Right ventricle myocardium inferior (tissue), 1 donor: Measurements from ENCODE around the gene PRR19. TPM values are rescaled to one million over a fixed set of nuclear protein-coding genes. Genes with fewer than 3 reads are reported as not detected.
"Not testable (repeated sequence)": the region's sequence is repeated elsewhere in the genome, so short reads cannot be mapped to it uniquely, and the experiment has no call there.

Source experiments
- ATAC-seq: fragments of 200-7000 bp; cut with Tn5 transposase; one replicate; pipeline ENCODE4 v1.9.1; 2020; ENCODE audit warnings: mild to moderate bottlenecking, moderate library complexity
- DNase-seq: peaks from one replicate; pipeline ENCODE4 v3.0.0; 2021; ENCODE audit errors: missing footprints
- intact Hi-C: fragments of 100-400 bp; cut with DNase I; formaldehyde crosslinking; loops from one replicate; pipeline ENCODE4 v1.11.0; 2022
- total RNA-seq: library from RNA; stranded (reverse); fragmentation: NEBNext Ultra II Directional; extraction: Animal tissue kit (Norgen Biotek cat#: 25700); gene quantifications from one replicate; pipeline ENCODE4 v1.2.1, GENCODE V29; 2021
- donor health status: DM: no; HTN: yes; CAD: no; lungs with severe emphysema.

The PRR19 gene
- total RNA-seq, 1 donor from 2014 or later = 0.51 TPM

DNA sequence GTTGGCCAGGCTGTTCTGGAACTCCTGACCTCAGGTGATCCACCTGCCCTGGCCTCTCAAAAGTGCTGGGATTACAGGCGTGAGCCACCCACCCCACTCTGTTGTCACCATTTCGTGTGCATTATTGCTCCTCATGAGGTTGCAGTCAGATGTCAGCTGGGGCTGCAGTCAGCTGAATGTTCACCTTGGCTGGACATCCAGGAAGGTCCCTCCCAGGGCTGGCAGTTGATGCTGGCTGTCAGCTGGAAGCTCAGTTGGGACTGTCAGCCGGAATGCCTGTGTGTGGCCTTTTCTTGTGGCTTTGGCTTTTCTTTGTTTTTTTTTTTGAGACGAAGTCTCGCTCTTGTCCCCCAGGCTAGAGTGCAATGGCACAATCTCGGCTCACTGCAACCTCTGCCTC, 30.1 kb downstream of the PRR19 start:
- no peak for ATAC-seq
- no peak for DNase-seq
- intact Hi-C loops = no loop called here

- no peak for ATAC-seq
- intact Hi-C loops = no loop called here
- DNase-seq = no peak
These were observed 31.1 kb downstream of the PRR19 start for GRCh38 chr19:42333018-42333417.

DNA sequence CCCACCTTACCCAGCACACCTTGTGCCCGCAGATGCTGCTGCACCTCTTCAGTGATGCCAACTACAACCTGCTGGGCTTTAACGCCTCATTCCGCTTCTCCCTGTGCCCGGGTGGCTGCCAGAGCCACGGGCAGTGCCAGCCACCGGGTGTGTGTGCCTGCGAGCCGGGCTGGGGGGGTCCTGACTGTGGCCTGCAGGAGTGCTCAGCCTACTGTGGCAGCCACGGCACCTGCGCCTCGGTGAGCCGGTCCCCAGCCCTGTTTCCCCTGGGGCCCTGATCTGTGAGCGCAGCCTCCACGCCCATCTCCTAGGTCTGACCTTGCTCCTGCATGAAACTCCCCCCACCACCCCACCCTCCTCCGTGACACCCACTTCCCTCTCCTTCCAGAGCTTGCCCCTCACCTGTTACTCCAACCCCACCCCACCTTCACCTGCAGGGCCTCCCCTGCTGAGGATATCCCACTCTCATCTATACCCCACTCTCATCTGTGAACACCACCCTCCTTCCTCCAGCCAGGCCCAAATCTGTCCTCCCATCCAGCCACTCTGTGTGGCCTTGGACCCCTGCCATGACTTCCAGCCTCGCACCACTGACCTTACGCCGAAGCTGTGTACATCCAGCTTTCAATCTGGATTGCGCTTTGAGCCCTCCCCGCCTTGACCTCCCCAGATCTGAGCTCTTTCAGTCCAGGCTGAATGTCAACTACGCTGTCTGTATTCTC, 32.2 kb downstream of the PRR19 start:
- no peak for DNase-seq
- peak; percentile 20 for ATAC-seq
- intact Hi-C loops = no loop called here

DNA sequence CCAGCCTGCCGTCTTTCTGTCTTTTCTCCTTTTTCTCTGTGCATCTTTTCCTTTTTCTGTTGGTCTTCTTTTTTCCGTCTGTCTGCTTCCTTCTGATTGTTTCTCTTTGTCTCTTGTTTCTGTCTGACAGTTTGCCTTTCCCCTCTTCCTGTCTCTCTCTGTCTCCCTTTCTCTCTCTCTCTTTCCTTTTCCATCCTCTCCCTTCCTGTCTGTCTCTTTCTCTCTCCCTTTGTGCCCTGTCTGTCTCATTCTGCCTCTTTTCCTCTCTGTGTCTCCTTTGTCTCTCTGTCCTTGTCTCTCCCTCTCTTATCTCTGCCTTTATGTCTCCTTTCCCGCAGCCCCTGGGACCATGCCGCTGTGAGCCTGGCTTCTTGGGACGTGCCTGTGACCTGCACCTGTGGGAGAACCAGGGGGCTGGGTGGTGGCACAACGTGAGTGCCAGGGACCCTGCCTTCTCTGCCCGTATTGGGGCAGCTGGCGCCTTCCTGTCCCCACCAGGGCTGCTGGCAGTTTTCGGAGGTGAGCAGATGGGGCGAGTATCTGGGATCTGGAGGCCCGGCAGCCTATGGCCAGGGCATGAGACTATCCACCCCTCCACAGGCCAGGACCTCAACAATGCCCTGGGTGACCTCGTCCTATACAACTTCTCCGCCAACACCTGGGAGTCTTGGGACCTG, 32.9 kb downstream of the PRR19 start:
- ATAC-seq (no peak), DNase-seq (no peak)
- intact Hi-C loops = no loop called here

GRCh38 chr19:42335374-42335936, 33.5 kb downstream of the PRR19 start:
- no peak for DNase-seq
- no peak for ATAC-seq
- intact Hi-C loops = no loop called here

GRCh38 chr19:42335971-42336370, 34.0 kb downstream of the PRR19 start:
- ATAC-seq (no peak), DNase-seq (no peak)
- intact Hi-C loops = no loop called here

GRCh38 chr19:42339126-42339860, 37.4 kb downstream of the PRR19 start:
- ATAC-seq, intact Hi-C loops, DNase-seq: not testable (repeated sequence)

DNA sequence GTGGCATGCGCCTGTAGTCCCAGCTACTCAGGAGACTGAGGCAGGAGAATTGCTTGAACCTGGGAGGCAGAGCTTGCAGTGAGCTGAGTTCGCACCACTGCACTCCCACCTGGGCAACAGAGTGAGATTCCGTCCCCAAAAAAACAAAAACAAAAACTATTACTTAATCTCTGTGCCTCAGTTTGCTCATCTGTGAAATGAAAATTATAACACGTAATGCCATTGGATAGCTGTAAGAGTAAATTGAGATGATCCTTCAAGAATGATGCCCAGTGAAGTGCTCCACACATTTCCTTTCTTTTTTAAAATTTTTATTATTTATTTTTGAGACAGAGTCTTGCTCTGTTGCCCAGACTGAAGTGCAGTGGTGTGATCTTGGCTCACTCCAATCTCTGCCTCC, 38.0 kb downstream of the PRR19 start:
- ATAC-seq, intact Hi-C loops, DNase-seq: not testable (repeated sequence)

DNA sequence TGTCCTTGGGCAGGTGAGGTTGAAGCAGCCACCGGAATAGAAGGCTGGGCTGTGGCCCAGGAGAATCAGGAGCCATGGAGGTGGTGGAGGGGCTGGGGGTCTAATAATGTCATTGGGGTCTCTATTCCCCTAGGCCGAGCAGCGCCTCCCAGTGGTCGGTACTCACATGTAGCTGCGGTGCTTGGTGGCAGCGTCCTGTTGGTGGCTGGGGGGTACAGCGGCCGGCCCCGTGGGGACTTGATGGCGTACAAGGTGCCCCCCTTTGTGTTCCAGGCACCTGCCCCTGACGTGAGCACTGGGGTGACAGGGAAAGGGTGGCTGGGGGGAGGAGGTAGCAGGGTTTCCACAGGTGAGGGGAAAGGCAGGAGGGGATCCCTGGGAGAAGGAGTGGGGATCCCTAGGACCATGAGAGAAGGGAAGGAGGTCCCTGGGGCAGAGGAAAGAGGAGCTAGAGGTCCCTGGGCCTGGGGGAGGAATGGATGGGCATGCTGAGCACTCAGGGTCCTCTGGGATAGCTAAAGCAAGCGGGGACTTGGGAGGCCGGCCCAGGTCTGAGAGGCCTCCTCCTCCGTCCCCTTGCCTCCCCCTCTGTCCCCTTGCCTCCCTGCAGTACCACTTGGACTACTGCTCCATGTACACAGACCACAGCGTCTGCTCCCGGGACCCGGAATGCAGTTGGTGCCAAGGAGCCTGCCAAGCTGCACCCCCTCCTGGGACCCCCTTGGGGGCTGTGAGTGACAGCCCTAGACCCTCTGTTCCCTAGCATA, 41.6 kb downstream of the PRR19 start:
- DNase-seq = no peak
- intact Hi-C loops = no loop called here
- ATAC-seq = no peak

GRCh38 chr19:42344336-42344893, 42.5 kb downstream of the PRR19 start:
- ATAC-seq (no peak), DNase-seq (peak; percentile 34)

DNA sequence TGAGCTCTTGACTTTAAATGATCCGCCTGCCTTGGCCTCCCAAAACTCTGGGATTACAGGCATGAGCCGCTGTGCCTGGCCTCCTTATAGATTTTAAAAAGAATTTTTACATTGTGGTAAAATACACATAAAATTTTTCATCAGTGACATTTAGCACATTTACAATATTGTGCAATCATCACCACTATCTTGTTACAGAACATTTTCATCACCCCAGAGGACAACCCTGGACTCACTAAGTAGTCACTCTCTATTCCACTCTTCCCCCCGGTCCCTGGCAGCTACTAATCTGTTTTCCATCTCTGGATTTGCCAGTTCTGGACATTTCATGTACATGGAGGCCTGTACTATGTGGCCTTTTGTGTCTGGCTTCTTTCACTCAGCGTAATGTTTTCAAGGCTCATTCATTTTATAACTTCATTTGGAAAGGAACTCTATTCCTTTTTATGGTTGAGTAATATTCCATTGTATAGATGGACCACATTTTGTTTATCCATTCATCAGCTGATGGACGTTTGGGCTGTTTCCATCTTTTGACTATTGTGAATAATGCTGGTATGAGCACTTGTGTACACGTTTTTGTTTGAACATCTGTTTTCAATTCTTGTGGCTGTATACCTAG, 43.4 kb downstream of the PRR19 start:
- ATAC-seq (no peak), DNase-seq (no peak)
- intact Hi-C loops = no loop called here

More at GRCh38 chr19:42344336-42344893, 42.5 kb downstream of the PRR19 start:
- intact Hi-C loops = no loop called here

DNA sequence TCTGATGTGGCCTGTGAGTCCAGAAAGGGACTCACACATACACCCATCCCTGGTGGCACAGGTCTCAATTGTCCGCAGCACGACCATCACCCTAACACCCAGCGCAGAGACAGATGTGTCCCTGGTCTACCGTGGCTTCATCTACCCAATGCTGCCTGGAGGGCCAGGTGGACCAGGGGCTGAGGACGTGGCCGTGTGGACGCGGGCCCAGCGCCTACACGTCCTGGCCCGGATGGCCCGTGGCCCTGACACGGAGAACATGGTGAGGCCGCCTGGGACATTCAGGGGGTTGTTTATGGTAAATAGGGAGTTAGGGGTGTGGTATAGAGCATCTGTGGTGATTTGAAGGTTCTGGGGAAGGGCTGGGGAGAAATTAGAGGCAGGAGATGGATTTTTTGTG, 46.3 kb downstream of the PRR19 start:
- intact Hi-C loops = no loop called here
- ATAC-seq (no peak), DNase-seq (no peak)

GRCh38 chr19:42349378-42350107, 47.6 kb downstream of the PRR19 start:
- DNase-seq (peak; percentile 32), ATAC-seq (no peak)
- intact Hi-C loops = no loop called here

DNA sequence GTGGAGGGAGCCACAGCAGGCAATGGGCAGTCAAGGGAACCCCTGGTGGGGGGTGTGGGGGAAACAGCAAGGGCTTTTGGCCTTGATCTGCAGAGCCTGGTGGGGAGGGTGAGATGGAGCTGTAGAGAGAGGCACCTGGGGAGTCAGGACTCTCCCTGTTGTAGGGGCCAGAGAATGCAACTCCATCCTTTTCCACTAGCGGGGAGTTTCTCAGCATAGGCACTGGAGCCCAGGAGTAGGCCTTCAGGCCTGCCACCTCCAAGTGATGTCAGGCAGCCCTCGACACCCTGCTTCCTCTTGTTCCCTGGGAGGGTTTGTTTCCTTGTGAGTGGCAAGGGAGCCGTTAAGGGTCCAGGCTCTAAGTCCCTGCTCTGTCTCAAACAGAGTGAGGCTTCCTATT, 48.5 kb downstream of the PRR19 start:
- ATAC-seq (no peak), DNase-seq (peak; percentile 5)
- intact Hi-C loops = no loop called here

DNA sequence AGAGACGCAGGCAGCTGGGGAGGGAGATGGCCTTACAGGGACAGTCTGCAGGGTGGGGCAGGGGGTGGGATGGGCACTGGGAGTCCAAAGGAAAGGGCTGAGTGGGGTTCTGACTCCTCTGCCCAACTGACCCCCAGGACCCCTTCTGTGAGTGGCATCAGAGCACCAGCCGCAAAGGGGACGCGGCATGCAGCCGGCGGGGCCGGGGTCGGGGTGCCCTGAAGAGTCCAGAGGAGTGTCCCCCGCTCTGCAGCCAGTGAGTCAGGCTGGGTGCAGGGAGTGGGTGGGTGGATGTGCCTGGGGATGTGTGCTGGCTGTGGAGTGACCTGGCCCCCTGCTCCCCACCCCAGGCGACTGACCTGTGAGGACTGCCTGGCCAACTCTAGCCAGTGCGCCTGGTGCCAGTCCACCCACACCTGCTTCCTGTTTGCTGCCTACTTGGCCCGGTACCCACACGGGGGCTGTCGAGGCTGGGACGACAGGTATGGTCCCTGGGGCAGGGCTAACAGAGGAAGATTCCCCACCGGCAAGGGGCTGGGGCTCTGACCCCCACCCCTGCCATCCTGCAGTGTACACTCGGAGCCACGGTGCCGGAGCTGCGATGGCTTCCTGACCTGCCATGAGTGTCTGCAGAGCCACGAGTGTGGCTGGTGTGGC, 49.3 kb downstream of the PRR19 start:
- intact Hi-C loops = no loop called here
- ATAC-seq = no peak
- DNase-seq = peak; percentile 39

- ATAC-seq = no peak
- DNase-seq = peak; percentile 11
- intact Hi-C loops = no loop called here
These were observed 50.6 kb downstream of the PRR19 start for GRCh38 chr19:42352301-42353259.
